GM12874 (cell line): ENCODE data around the gene DAGLB.

ENCODE experiments used
- TF ChIP-seq, protein P1 (sequence below): IDR thresholded peaks from 2 replicates; pipeline ENCODE4 v1.5.1; 2011; ENCODE audit warnings: low read depth, mild to moderate bottlenecking, control low read depth, low read length, moderate library complexity; ENCODE audit not compliant: insufficient read depth

The DAGLB gene

DNA sequence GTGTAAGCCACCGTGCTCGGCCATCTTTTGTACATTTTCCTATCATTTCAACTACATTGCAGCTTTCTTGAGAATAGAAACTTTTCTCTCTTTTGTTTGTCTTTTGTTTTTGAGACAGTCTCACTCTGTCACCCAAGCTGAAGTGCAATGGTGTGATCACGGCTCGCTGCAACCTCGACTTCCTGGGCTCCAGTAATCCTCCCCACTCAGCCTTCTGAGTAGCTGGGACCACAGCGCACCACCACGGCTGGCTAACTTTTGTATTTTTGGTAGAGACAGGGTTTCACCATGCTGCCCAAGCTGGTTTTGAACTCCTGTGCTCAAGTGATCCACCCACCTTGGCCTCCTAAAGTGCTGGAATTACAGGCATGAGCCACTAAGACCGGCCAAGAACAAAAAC lies 31.3 kb upstream of the DAGLB start:
- TF ChIP-seq, protein P1, sequence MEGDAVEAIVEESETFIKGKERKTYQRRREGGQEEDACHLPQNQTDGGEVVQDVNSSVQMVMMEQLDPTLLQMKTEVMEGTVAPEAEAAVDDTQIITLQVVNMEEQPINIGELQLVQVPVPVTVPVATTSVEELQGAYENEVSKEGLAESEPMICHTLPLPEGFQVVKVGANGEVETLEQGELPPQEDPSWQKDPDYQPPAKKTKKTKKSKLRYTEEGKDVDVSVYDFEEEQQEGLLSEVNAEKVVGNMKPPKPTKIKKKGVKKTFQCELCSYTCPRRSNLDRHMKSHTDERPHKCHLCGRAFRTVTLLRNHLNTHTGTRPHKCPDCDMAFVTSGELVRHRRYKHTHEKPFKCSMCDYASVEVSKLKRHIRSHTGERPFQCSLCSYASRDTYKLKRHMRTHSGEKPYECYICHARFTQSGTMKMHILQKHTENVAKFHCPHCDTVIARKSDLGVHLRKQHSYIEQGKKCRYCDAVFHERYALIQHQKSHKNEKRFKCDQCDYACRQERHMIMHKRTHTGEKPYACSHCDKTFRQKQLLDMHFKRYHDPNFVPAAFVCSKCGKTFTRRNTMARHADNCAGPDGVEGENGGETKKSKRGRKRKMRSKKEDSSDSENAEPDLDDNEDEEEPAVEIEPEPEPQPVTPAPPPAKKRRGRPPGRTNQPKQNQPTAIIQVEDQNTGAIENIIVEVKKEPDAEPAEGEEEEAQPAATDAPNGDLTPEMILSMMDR = no peak

DNA sequence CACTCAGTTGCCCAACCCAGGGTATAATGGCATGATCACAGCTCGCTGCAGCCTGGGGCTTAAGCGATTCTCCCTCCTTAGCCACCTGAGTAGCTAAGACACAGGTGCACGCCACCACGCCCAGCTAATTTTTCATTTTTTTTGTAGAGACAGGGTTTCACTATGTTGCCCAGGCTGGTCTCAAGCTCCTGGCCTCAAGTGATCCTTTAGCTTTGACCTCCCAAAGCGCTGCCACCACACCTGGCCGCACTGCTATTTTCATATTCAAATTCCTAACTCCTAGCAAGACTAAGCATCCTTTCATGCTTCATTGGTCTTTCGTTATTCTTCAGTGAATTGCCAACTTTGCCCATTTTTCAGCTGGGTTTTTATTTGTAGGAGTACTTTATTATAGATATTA lies 30.4 kb upstream of the DAGLB start:
- TF ChIP-seq, protein P1 = no peak

GRCh38 chr7:6477318-6477660 lies 29.5 kb upstream of the DAGLB start:
- TF ChIP-seq, protein P1 = no peak

- TF ChIP-seq, protein P1 = no peak
Measured at GRCh38 chr7:6476596-6477317, 29.0 kb upstream of the DAGLB start.

GRCh38 chr7:6475433-6476186 lies 27.9 kb upstream of the DAGLB start:
- TF ChIP-seq, protein P1 = no peak

DNA sequence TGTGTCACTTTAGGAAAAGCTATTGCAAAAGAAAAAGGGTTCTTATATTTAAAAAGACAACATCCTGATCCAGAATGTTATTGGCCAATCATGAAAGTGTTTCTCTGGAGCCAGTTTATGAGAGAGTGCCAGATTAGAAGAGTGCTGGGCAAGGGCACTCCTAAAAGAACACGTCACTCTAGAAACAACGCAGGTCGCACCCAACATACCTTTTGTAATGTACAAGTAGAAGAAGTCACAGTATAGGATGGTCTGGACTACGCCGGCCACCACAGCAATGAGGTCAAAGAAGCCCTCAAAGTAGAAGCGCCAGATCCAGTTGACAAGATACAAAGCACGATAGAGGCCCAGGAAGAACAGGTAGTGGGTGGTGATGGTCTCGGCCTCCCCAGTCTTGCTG lies 18.1 kb upstream of the DAGLB start:
- TF ChIP-seq, protein P1 = no peak

- TF ChIP-seq, protein P1 = no peak
Measured at GRCh38 chr7:6461946-6462550, 14.3 kb upstream of the DAGLB start.
